Measurements from ENCODE around the gene CEP85L. TPM values are rescaled to one million over a fixed set of nuclear protein-coding genes. Genes with fewer than 3 reads are reported as not detected.

Gene CEP85L
- total RNA-seq, 1 experiment from 2014 or later, result 4.9 TPM

GRCh38 chr6:118495485-118496280, 155.7 kb downstream of the CEP85L start:
- RAD21 ChIA-PET (ENCODE audit: low non-redundant PET in 1 of 2, low total read pairs in 2 of 2, uncharacterized antibody in 2 of 2, unreplicated experiment in 2 of 2), result no interaction called here
- H3K4me1 ChIP-seq (ENCODE audit: control insufficient read depth in 1 of 2, insufficient read depth in 2 of 2, low read length in 2 of 2), result peaks cover 3 to 24% of the 10 kb centered on the region in 2 experiments; a peak in 3 of 4 replicates
- BruUV-seq (replicated peaks), result no TSS peak
- DNase-seq (ENCODE audit: low read depth, low spot score), result peak; percentile 85
- CTCF ChIA-PET, result no interaction called here
- no peaks in the 10 kb centered on the region for H3K36me3 ChIP-seq (ENCODE audit: control insufficient read depth in 1 of 2, insufficient read depth in 2 of 2, low read length in 2 of 2)
- H3K4me2 ChIP-seq (ENCODE audit: low read length), result peak overlapping the region; percentile 36
- H3K9me2 ChIP-seq (ENCODE audit: insufficient read depth), result no peaks in the 10 kb centered on the region; the same call in 1 of the 2 replicates
- TF ChIP-seq SRF (IDR thresholded peaks at IDR 0.05; ENCODE audit: low read depth) (peak; percentile 55; the same call in 1 of the 2 replicates), POLR2AphosphoS5 (IDR thresholded peaks at IDR 0.05; ENCODE audit: low read depth, low read length) (peak; percentile 40; the same call in 1 of the 2 replicates), FOSL1 (IDR thresholded peaks at IDR 0.05; ENCODE audit: low read depth) (peak; percentile 73), SP1 (IDR thresholded peaks at IDR 0.05; ENCODE audit: low read depth) (peak; percentile 79), POLR2A (IDR thresholded peaks at IDR 0.05; ENCODE audit: borderline replicate concordance, extremely low read depth, insufficient read depth, insufficient read length) (no peak), YY1 (IDR thresholded peaks at IDR 0.05; ENCODE audit: extremely low read depth, insufficient replicate concordance, low read depth, low read length) (no peak), TCF7L2 (IDR thresholded peaks at IDR 0.05; ENCODE audit: borderline replicate concordance, extremely low read depth, insufficient read depth, insufficient read length) (no peak), MAX (IDR thresholded peaks at IDR 0.05) (peak; percentile 57), CBX3 (IDR thresholded peaks at IDR 0.05; ENCODE audit: low read depth) (peak; percentile 63), ZNF274 (IDR thresholded peaks at IDR 0.05; ENCODE audit: low read depth, low read length) (no peak), EZH2phosphoT487 (IDR thresholded peaks at IDR 0.05; ENCODE audit: borderline replicate concordance) (no peak), SIN3A (IDR thresholded peaks at IDR 0.05; ENCODE audit: low read depth) (peak; percentile 51; the same call in 1 of the 2 replicates), ZBTB33 (IDR thresholded peaks at IDR 0.05; ENCODE audit: extremely low read depth, insufficient replicate concordance, low read length) (no peak), CEBPB (IDR thresholded peaks at IDR 0.05; ENCODE audit: low read depth) (peak; percentile 86), JUND (IDR thresholded peaks at IDR 0.05) (peak; percentile 78), ZFX (IDR thresholded peaks at IDR 0.05) (no peak), EZH2 (IDR thresholded peaks at IDR 0.05) (no peak), CTCF (IDR thresholded peaks at IDR 0.05 in 2 of 3, conservative IDR thresholded peaks at IDR 0.05 in 1 of 3; ENCODE audit: borderline replicate concordance in 1 of 3, insufficient read depth in 1 of 3, low read depth in 2 of 3, low read length in 2 of 3) (no peak)
- TF ChIP-seq, protein P1, sequence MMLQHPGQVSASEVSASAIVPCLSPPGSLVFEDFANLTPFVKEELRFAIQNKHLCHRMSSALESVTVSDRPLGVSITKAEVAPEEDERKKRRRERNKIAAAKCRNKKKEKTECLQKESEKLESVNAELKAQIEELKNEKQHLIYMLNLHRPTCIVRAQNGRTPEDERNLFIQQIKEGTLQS (IDR thresholded peaks at IDR 0.05), result 0 out of 2 replicates have a peak, but pooled peaks have one; percentile 44
- H2AFZ ChIP-seq (ENCODE audit: low read depth, low read length, poor library complexity, severe bottlenecking), result no peak overlapping the region
- H3K27me3 ChIP-seq (ENCODE audit: insufficient read depth, low read length), result no peaks in the 10 kb centered on the region
- H3K9ac ChIP-seq (ENCODE audit: low read length), result no peak overlapping the region
- H3K4me3 ChIP-seq (replicated peaks in 1 of 2; ENCODE audit: low read depth in 1 of 2, low read length in 2 of 2), result no peak overlapping the region
- no peak overlapping the region for H3K27ac ChIP-seq (ENCODE audit: low read depth, low read length)
- no peaks in the 10 kb centered on the region for H3K79me2 ChIP-seq (ENCODE audit: insufficient read depth, low read length)
- ATAC-seq, result peak; percentile 87
- intact Hi-C loops (cut with micrococcal nuclease), result no loop called here
- no peaks in the 10 kb centered on the region for H3K9me3 ChIP-seq (ENCODE audit: control insufficient read depth in 1 of 2, insufficient read depth in 1 of 2, low read depth in 1 of 2, low read length in 2 of 2)
- H4K20me1 ChIP-seq (ENCODE audit: insufficient read depth), result no peaks in the 10 kb centered on the region
- POLR2A ChIA-PET, result no interaction called here

All from HCT116 (cell line).